GM20431 (cell line): ENCODE results near the gene SV2B.
"Not testable (repeated sequence)": the region's sequence is repeated elsewhere in the genome, so short reads cannot be mapped to it uniquely, and the experiment has no call there.

Experiments used
- in situ Hi-C: fragments of 300-500 bp; cut with MseI, MboI; formaldehyde crosslinking; loops from one replicate; pipeline ENCODE4 v1.15.0; 2020; ENCODE audit warnings: low sequenced_read_pairs; ENCODE audit not compliant: unreplicated experiment

Gene SV2B

DNA sequence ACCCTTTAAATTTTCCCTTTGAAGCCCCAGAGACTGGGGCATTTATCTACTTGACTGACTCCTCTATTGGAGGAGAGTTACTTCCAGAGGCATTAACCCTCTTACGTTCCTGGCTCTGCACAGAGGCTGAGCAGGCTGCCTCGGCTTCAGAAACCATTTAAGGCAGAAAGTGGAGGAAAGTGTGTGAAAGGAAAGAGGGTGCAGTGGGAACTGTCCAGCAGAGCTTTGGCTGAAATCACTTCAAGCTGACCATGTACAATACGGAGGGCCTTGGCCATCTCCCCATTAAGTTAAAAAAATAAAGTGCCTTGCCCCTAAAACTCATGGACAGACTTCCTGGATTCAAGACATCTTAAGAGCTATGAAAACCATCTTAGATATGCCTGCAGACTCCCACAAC is 238.7 kb downstream of the SV2B start:
- in situ Hi-C loops = no loop called here

GRCh38 chr15:91342097-91342496 is 242.0 kb downstream of the SV2B start:
- in situ Hi-C loops = no loop called here

DNA sequence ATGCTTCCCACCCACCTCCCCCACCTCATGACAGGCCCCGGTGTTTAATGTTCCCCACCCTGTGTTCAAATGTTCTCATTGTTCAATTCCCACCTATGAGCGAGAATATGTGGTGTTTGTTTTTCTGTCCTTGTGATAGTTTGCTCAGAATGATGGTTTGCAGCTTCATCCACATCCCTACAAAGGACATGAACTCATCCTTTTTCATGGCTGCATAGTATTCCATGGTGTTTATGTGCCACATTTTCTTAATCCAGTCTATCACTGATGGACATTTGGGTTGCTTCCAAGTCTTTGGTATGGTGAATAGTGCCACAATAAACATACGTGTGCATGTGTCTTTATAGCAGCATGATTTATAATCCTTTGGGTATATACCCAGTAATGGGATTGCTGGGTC is 244.9 kb downstream of the SV2B start:
- in situ Hi-C loops = not testable (repeated sequence)

- in situ Hi-C loops = no loop called here
Observed at GRCh38 chr15:91345736-91346135, 245.7 kb downstream of the SV2B start.

GRCh38 chr15:91346259-91346658 is 246.2 kb downstream of the SV2B start:
- in situ Hi-C loops = no loop called here

GRCh38 chr15:91348752-91349500 is 248.9 kb downstream of the SV2B start:
- in situ Hi-C loops = no loop called here
